Measurements from ENCODE around the gene CABP1.

- TF ChIP-seq CTCF (IDR thresholded peaks at IDR 0.05): no peak
- no peak for TF ChIP-seq POLR2AphosphoS5 (IDR thresholded peaks at IDR 0.05)
These were observed 22.5 kb downstream of the CABP1 start for GRCh38 chr12:120662879-120663278.
